Transverse colon (tissue), 4 donors: Measurements from ENCODE around the gene TXNRD1.

Source experiments
- EP300 ChIP-seq: sonication (generic); formaldehyde crosslinking; IDR thresholded peaks from one replicate; pipeline ENCODE4 v1.6.1; 2017; ENCODE audit warnings: antibody characterized with exemption, low read depth
- POLR2A ChIP-seq: fragments of 450-650 bp; IDR thresholded peaks from one replicate; pipeline ENCODE4 v1.6.1; 2016; ENCODE audit warnings: antibody characterized with exemption, mild to moderate bottlenecking, moderate library complexity
- POLR2AphosphoS5 ChIP-seq, 3 donors: sonication (generic); formaldehyde crosslinking; IDR thresholded peaks; one replicate each; pipeline ENCODE4 v1.6.1; 2016; ENCODE audit warnings: antibody characterized with exemption in 3 of 3
- TF ChIP-seq, protein P1 (sequence below), 5 experiments: fragments of 200-600 bp in 3 of 5; fragments of 450-650 bp in 2 of 5; sonication (generic) in 3 of 5; IDR thresholded peaks; 1 replicate in 2 of 5; 2 replicates in 3 of 5; pipeline ENCODE4 v1.5.1; 2016 to 2017; ENCODE audit warnings: antibody characterized with exemption in 5 of 5, inconsistent platforms in 3 of 5, mild to moderate bottlenecking in 2 of 5, moderate library complexity in 1 of 5

- TF ChIP-seq, protein P1, sequence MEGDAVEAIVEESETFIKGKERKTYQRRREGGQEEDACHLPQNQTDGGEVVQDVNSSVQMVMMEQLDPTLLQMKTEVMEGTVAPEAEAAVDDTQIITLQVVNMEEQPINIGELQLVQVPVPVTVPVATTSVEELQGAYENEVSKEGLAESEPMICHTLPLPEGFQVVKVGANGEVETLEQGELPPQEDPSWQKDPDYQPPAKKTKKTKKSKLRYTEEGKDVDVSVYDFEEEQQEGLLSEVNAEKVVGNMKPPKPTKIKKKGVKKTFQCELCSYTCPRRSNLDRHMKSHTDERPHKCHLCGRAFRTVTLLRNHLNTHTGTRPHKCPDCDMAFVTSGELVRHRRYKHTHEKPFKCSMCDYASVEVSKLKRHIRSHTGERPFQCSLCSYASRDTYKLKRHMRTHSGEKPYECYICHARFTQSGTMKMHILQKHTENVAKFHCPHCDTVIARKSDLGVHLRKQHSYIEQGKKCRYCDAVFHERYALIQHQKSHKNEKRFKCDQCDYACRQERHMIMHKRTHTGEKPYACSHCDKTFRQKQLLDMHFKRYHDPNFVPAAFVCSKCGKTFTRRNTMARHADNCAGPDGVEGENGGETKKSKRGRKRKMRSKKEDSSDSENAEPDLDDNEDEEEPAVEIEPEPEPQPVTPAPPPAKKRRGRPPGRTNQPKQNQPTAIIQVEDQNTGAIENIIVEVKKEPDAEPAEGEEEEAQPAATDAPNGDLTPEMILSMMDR (IDR thresholded peaks at IDR 0.05), result no peak
- TF ChIP-seq POLR2A (no peak), EP300 (peak; percentile 92), POLR2AphosphoS5 (IDR thresholded peaks at IDR 0.05) (peak; percentile 84 to 91 (median 84))
Measured at GRCh38 chr12:104177663-104178501, 37.7 kb upstream of the TXNRD1 start.
